Panc1 (cell line): Measurements from ENCODE around the gene EAF2.

ENCODE experiments used
- CTCF ChIP-seq: fragments of 450-650 bp; IDR thresholded peaks from 2 replicates; pipeline ENCODE4 v1.5.1; 2017; ENCODE audit warnings: mild to moderate bottlenecking
- POLR2AphosphoS5 ChIP-seq: IDR thresholded peaks from 2 replicates; pipeline ENCODE4 v1.6.1; 2012; ENCODE audit warnings: mild to moderate bottlenecking, low read depth, low read length, moderate library complexity
- SIN3A ChIP-seq: IDR thresholded peaks from 2 replicates; pipeline ENCODE4 v1.6.1; 2012; ENCODE audit warnings: low read depth, mild to moderate bottlenecking, low read length, moderate library complexity, borderline replicate concordance; ENCODE audit not compliant: insufficient read depth

DNA sequence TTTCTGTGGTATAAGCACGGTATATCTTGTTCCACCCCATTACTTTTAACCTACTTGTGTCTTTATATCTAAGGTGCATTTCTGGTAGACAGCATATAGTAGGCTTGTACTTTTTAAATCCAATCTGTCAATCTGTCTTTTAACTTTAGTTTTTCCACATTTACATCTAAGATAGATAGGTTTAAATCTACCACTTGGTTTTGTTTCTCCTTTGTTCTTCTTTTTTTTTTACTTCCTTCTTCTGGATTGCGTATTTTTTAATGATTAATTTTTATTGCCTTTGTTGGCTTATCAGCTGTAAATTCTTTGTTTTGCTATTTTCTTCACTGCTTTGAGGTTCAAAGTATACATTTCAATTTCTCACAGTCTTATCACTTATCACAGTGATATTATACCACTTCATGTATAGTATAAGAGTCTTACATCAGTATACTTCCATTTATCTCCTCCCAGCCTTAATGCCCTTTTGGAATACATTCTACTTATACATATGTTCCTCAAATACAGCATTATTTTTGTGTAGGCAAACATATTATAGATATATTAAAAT lies 31.2 kb upstream of the EAF2 start:
- TF ChIP-seq CTCF (no peak), SIN3A (no peak), POLR2AphosphoS5 (no peak)
